ENCODE data around the gene CACNA1S.

DNA sequence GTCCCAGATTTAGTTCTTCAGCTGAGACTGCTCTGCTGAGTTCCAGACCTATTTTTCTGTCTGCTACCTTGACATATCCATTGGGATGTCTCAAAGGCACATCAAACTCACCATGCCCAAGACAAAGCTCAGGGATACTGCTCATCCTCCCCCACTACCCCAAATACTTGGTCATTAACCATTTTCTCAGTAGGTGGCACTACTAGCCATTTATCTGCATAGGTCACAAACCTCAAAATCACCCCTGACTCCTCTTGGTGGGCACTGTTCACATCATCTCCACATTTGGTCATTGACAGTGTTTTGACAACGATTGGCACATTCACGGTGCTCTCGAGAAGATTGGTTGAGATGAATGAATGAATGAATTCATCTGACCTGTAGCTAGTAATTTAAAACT, 32.1 kb downstream of the CACNA1S start:
- TF ChIP-seq POLR2A (IDR thresholded peaks at IDR 0.05) (no peak), POLR2AphosphoS5 (IDR thresholded peaks at IDR 0.05) (no peak)
- TF ChIP-seq, protein P1, sequence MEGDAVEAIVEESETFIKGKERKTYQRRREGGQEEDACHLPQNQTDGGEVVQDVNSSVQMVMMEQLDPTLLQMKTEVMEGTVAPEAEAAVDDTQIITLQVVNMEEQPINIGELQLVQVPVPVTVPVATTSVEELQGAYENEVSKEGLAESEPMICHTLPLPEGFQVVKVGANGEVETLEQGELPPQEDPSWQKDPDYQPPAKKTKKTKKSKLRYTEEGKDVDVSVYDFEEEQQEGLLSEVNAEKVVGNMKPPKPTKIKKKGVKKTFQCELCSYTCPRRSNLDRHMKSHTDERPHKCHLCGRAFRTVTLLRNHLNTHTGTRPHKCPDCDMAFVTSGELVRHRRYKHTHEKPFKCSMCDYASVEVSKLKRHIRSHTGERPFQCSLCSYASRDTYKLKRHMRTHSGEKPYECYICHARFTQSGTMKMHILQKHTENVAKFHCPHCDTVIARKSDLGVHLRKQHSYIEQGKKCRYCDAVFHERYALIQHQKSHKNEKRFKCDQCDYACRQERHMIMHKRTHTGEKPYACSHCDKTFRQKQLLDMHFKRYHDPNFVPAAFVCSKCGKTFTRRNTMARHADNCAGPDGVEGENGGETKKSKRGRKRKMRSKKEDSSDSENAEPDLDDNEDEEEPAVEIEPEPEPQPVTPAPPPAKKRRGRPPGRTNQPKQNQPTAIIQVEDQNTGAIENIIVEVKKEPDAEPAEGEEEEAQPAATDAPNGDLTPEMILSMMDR (IDR thresholded peaks at IDR 0.05): no peak
